RPMI7951 (cell line): Measurements from ENCODE around the gene WNT2. TPM values are rescaled to one million over a fixed set of nuclear protein-coding genes. Genes with fewer than 3 reads are reported as not detected.
"Not testable (repeated sequence)": the region's sequence is repeated elsewhere in the genome, so short reads cannot be mapped to it uniquely, and the experiment has no call there.

Experiments used
- DNase-seq: peaks from one replicate; pipeline ENCODE4 v3.0.0-alpha.2; 2012; ENCODE audit warnings: low read depth
- total RNA-seq: library from RNA; depleted of rRNA; stranded (reverse); fragments of >200 nt; shearing (Covaris generic); gene quantifications from 2 replicates; pipeline ENCODE4 v1.2.3, GENCODE V29; 2014; rRNA removed

WNT2 gene
- total RNA-seq, 1 experiment from 2014 or later: not detected

DNA sequence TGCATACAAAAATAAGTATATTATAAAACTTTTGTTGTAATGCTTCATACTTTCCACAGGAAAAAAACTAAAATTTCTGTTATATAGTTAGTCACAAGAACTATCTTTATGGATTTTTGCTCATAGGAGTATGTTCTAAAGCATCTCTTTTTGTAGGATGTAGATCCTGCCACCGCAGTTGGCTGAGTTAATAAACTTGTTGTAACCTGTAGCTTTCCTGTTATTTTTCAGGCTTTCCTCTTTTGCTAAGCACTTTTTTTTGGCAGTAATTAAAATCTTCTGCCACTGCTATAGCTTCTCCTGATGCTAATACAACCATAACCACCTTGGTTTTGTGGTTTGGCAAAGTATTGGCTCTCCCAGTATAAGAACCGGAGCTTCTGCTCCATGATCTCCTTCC, 60.3 kb downstream of the WNT2 start:
- peak; percentile 31 for DNase-seq

DNA sequence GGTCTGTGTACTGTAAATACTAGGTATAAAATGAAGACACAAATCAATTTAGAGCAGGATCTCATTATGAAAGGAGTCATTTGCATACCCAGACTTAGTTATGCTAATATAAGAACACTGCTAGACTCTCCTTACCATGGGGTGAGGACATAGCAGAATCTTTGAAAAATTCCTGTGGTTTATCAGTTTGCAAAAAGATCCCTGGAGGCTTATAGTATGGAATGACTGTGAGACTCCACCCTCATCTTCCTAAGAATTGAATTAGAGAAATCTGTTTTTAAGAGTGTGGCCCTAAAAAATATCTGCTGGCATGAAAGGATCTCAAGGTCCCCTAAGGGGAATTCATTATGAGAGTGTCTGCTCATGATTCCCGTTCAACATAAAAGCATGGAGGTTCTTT, 63.2 kb downstream of the WNT2 start:
- peak; percentile 35 for DNase-seq

DNA sequence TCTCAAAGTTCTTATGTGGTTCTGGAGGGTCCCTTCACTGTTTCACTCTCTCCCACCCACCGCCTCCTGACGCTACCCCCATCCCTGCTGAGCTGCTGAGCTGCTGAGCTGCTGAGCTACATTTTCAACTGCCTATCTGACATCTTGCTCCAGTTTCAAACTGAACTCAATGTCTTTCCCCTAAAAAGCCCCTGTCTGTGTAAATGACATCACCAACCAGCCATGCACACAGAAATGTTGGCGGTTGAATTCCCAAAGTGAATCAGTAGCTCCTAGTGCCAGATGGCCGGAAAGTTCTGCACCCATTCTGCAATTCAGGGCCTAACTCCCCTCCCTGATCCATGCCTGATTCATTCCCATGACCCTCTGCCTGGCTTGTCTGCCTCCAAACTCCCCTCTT, 71.2 kb downstream of the WNT2 start:
- DNase-seq: peak; percentile 66

DNA sequence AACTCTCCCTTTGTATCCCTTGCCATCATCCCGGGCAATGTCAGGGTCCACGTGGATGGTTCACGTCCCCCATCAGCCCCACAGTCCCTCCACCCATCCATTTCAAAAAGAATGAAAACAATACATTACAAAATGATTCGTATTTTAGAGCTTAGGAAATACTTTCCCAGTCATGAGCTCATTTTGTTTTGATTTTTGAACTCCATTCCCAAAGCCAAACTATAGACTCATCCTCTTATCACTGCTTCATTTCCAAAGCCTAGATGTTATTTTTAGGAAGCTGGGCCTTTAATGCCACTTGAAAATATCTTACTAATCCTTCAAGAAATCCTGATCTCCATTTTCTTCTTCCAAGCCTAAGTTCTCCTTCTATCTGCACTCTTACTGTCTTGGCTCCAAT, 72.1 kb downstream of the WNT2 start:
- no peak for DNase-seq

DNA sequence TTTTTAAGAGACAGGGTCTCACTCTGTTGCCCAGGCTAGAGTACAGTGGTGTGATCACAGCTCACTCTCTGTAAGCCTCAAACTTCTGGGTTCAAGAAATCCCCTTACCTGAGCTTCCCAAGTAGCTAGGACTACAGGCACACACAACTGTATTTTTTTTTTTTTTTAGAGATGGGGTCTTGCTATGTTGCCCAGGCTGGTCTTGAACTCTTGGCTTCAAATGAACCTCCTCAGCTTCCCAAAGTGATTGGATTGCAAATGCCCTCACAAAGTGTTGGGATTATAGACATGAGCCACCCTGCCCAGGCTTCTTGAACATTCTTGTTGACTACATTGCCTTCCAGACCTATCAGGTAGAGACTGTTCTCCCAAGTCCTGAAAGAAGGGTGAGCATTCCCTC, 72.6 kb downstream of the WNT2 start:
- DNase-seq: no peak

DNA sequence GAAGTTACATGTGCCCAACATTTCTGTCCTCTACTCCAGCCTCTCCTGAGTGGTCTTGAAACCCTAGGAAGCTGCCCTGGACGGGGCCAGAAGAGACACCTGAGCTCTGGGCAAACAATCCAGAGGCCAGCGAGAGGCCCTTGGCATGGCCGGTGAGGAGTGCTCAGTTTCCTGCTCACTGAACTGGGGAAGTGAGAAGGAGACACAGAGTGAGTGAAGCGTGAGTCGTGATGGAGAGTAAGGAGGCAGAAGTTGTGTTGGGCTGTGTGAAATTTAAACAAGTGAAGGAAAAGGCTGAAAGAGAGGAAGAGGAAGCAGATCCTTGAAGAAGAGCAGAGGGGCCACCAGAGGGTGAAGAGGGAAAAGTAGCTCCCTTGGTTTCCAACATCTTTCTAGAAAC, 73.2 kb downstream of the WNT2 start:
- no peak for DNase-seq

DNA sequence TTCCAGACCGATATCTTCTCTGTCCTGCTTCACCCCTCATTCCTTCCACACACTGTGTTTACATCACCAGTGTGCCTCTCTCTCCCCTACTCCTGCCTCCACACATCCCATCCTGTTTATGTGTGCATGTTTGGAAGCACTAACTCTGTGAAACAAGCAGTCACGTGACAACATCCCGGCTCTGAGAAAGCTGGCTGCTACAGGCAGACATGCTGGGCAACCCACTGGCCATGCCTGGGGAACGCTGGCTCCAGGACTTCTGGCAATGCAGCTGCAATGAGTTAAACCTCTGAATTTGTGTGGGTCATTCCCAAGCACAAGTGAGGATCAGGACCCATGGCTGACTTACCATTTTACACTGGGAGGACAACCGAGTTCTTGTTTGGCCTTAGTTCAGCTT, 74.0 kb downstream of the WNT2 start:
- DNase-seq: peak; percentile 27

DNA sequence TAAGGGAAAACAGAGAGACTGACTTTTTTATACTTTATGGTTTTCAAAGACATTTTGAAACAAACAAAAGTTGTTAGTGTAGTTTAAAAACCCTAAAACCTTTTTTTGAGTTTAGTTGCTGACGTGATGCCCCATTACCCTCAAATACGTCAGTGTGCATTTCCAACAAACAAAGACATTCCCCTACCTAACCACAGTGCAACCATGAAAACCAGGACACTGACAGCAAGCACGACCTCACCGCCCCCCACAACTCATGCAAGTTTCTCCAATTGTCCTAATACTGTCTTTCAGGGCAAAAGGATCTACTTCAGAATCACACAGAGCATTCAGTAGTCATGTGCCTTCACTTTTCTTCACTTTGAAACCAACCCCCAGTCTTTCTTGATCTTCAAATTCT, 75.0 kb downstream of the WNT2 start:
- no peak for DNase-seq

DNA sequence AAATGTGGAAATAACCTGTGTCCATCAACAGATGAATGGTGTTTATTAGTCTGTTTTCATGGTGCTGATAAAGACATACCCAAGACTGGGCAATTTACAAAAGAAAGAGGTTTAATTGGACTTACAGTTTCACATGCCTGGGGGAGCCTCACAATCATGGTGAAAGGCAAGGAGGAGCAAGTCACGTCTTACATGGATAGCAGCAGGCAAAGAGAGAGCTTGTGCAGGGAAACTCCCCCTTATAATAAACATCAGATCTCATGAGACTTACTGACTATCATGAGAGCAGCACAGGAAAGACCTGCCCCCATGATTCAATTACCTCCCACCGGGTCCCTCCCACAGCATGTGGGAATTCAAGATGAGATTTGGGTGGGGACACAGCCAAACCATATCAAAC, 77.2 kb downstream of the WNT2 start:
- DNase-seq: not testable (repeated sequence)

DNA sequence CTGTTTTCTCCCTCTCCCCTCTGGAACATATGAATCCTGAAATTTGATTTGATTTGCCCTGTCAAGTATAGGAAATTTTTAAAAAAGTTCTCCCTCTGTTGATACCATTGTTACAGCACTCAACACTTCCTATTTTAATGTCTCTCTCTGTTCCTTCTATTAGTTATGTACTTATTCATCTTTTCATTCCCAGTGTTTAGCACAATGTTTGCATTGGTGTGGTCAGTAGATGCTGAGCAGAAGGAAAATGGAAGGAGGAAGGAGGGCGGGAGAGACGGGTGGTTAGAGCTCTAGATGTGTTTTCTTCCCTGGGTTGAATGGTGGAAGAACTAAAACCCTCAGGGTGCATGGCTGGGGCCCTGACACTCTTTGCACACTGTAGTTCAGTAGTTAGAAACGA, 79.5 kb downstream of the WNT2 start:
- DNase-seq: no peak

DNA sequence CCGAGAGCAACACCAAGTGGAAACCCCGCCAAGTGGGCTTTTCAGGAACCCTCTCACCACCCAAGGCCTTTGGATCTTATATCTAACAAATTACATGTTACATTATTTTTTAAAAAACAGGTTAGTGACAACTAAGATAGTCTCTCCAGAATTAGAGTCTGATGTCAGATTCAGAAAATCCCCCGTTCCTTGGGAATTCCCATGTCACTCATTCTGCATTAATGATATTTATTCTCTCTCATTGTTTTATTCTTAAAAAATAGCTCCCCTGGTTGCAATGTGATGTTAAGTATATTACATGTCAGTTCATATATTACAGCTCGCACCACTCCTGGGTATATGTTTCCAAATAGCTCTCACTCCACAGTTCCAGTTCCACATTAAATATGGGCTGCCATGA, 81.8 kb downstream of the WNT2 start:
- DNase-seq: no peak

DNA sequence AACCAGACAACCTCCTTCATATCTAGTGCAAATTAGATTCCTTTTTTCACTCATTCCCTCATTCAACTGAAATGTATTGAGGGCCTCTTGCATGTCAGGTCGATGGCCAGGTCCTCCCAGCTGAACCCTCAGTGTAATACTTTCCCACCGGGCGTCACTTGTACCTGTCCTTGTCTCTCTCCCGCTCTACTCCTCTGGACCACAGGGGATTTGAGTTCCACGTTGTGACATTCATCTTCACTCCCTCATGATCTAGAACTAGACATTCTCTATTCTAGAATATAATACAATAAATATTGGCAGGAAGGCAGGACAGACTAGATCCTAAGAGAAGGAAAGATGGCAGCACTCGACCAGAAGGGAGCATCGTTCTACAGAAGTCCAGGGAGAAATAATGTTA, 83.9 kb downstream of the WNT2 start:
- DNase-seq: no peak

DNA sequence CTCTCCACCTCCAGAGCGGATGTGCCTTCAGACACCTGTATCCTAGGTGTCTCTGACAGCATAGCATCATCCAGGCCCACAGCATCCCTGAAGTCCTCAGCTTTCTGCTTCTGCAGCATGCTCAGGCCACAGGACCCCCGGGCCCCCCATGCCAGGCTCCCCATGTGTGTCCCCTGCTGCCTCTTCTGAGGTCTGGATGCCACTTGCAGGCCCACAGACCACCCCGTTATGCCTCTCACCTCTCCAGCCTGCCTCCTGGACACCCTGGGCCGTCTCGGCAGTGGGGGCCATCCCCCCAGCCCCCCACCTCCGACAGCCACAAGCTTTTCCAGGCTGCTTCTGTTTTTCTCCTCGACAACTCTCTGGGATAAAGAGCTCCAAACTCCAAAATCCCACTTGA, 84.4 kb downstream of the WNT2 start:
- DNase-seq: no peak

DNA sequence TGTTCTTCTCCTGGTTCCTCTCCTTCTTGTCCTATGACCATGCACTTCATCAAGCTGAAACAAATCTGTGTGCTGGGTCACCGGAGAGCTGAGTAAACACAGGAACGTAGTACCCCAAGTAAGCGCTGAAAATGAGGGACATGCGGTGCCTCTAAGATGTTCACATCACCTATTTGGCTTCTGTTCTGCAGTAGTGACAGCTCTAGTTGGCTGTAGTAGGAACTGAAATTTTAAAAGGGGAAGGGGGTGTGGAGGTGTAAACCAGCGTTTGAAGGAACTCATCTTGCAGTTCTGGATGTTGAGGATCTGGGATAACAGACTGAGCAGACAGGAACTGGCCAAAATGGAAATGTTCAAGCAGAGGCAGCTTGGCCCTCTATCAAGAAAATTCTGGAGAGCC, 85.2 kb downstream of the WNT2 start:
- no peak for DNase-seq

DNA sequence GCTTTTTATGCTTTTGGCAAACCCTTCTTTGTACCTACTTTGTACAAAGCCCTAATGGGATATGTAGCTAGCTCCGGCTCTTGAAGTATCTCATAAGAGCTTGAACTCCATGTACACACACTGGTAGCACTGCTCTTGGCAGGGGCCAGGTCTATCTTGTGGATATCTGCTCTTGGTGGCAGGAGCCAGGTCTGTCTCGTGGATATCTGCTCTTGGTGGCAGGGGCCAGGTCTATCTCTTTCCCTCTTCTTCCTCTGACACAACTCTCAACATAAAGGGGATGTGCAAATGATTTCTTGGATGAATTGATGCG, 91.9 kb downstream of the WNT2 start:
- DNase-seq: no peak

DNA sequence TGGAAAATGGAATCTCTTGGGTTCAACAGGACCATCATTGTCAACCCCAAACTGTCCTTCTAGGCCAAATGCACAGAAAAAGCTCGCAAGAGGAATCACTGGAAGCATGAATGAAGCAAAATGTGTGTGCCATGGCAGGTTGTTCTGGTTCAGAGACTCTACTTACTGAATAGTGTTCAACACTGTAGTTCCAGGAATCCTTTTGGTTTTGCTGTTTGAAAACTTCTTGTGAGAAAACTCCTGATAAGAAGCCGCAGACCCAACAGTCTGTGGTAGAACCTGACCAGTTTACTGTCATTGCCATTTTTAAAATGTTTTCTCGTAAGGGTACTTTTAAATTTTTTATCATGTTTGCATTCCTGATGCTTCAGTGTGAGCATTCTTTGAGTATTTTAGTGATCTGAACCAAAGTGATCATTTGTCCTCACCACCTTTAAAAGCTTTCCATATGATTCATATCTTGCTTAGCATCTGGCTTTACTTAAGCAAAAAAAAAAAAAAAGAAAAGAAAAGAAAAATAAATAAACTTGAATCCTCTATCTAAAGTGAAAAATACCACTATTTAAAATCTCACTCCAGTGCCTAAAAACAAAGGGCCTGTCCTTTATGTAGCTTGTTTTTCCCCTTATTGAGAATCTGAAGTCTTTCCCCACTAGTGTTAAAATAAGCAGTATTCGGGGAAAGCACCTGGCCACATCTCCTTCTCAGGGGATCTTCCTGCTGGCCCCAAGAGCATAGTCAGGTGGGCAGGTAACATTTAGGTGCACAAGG, 92.4 kb downstream of the WNT2 start:
- DNase-seq: no peak

DNA sequence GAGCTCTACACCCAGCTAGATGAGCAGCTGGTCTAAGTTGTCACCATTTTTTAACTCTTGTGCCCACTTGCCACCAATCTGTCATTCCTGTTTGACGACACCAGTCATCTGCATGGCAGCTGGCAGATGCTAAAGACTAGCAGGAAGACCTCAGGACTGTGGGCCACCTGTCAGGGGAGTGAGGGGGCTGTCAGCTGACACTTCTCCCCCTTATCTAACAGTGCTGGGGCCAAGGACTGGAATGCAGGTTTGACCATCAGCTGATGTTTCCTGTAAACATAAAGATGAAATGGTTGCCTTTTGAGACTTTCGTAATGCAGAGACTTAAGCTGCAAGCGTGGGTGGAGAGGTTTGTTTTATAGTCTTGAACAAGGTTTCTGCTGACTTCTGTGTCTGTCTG, 93.5 kb downstream of the WNT2 start:
- DNase-seq: no peak

DNA sequence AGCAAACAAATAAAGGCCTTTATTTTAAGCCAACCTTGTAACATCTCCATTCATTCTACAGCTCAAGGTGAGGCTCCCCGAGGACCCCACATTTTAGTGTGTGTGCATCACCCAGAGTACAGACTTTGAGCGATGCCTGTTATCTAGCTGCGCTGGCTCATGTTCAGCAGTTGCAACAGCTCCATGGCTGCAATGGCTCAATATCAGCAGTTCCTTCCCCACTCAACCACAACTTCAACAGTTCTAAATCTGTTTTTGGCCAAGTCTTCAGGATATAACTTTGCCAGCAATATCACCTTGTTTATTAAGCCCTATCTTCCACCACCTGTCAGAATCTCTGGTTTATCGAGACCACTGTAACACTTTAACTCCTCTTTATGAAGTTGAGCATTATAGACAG, 95.8 kb downstream of the WNT2 start:
- DNase-seq: no peak

DNA sequence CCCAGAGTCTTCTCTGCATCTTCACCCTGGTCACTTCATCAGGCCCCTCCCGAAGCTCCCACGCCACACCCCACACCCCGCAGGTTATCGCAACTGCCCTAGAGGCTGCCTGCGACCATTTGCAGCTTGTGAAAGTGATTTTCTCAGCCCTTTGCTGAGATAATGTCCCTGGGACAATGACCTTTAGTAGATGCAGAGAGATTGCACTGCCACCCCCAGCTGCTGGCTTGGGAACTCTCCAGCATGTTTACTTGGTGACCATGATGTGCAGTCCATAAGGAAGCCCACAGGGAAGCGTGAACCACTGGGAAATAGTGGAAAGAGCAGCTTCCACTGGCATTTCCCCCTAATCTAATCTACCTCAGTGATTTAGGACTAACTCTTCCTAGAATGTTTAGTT, 97.3 kb downstream of the WNT2 start:
- DNase-seq: no peak

Other genes starting within 250 kb of the WNT2 start
- not detected in 2 replicates for gene ASZ1, start 104.4 kb upstream of the WNT2 start, total RNA-seq
- gene CFTR, start 157.0 kb upstream of the WNT2 start, total RNA-seq: not detected in 2 replicates